ENCODE data around the gene DPP6. TPM values are rescaled to one million over a fixed set of nuclear protein-coding genes. Genes with fewer than 3 reads are reported as not detected.
A peak's percentile ranks its signal among the peaks of the same experiment; 100 is the strongest.

Gene DPP6
- total and polyA plus RNA-seq, 2 experiments from 2014 or later: 0.20 to 0.44 TPM

DNA sequence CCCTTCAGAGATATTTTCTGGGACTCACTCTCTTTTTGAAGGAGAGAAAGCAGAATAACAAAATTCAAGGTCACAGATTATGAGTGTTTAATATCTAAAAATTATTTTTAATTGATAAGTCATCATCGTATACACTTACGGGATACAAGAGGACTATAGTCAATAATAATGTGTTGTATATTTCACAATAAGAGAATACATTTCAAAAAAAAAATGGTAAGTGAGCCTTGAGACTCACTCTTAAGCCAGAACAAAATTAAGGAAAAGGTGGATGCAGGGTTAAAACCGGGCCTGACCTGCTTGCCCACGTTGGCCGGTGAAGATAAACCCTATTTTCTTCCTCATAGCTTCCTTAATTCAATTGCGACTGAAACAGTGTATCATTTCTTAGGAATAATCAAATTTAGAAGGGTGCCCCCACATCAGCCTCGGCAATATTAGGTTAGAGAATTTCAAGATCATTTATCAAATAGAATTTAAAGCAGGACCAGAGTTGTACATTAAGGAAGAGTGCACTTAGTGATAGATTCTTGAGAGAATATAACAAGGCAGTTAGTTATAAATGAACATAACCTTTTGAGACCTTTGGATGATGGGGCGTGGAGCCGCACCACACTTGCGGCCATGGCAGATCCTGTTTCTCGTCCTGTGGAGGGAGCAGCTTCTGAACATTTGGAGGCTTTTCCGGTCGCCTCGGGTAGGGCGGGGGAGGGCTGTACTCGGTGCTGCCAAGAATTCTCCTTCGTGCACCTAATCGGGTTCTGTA, 628.9 kb downstream of the DPP6 start:
- no peaks in the 10 kb centered on the region for H3K36me3 ChIP-seq (replicated peaks; ENCODE audit: insufficient read depth, low read depth)
- no peaks in the 10 kb centered on the region for H4K20me1 ChIP-seq (ENCODE audit: insufficient read depth, poor library complexity, severe bottlenecking)
- no peaks in the 10 kb centered on the region for H3K4me1 ChIP-seq (ENCODE audit: insufficient read depth)
- no peak overlapping the region for H3K4me3 ChIP-seq
- H3K4me2 ChIP-seq: no peak overlapping the region
- 76% methylated on average over 18 of the region's 18 CpGs for WGBS (ENCODE audit: low lambda C conversion rate, missing lambda C conversion rate)
- H3K27me3 ChIP-seq: no peaks in the 10 kb centered on the region
- no peak for TF ChIP-seq EZH2phosphoT487 (IDR thresholded peaks at IDR 0.05; ENCODE audit: low read depth, severe bottlenecking, unreplicated experiment)
- H2AFZ ChIP-seq: no peak overlapping the region
- no peak for DNase-seq (ENCODE audit: low spot score)
- H3K9me2 ChIP-seq (replicated peaks; ENCODE audit: insufficient read depth): no peaks in the 10 kb centered on the region
- H3K79me2 ChIP-seq: no peaks in the 10 kb centered on the region
- H3K9me3 ChIP-seq (ENCODE audit: low read depth): no peaks in the 10 kb centered on the region
- no peak overlapping the region for H3K27ac ChIP-seq

DNA sequence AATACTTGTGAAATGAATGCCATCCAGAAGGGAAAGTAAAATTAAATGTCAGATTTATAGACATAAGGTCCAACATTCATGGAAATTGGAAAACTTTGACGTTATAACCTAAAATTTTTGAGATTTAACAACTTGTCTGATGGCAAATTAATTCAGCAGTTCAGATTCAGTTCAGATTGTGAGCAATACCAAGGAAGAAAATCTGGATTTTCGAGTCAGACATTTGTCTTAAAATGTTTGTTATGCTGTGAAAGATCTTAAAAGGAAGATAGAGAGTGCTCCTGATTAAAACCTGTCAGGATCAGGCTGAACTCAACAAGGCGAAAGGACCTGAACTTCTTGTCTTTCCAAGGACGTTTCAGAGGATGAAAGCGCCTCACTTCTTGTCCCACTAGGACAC, 629.8 kb downstream of the DPP6 start:
- TF ChIP-seq EZH2phosphoT487 (IDR thresholded peaks at IDR 0.05; ENCODE audit: low read depth, severe bottlenecking, unreplicated experiment) (no peak), EZH2 (IDR thresholded peaks at IDR 0.05; ENCODE audit: borderline replicate concordance) (no peak)
- TF ChIP-seq, protein P1, sequence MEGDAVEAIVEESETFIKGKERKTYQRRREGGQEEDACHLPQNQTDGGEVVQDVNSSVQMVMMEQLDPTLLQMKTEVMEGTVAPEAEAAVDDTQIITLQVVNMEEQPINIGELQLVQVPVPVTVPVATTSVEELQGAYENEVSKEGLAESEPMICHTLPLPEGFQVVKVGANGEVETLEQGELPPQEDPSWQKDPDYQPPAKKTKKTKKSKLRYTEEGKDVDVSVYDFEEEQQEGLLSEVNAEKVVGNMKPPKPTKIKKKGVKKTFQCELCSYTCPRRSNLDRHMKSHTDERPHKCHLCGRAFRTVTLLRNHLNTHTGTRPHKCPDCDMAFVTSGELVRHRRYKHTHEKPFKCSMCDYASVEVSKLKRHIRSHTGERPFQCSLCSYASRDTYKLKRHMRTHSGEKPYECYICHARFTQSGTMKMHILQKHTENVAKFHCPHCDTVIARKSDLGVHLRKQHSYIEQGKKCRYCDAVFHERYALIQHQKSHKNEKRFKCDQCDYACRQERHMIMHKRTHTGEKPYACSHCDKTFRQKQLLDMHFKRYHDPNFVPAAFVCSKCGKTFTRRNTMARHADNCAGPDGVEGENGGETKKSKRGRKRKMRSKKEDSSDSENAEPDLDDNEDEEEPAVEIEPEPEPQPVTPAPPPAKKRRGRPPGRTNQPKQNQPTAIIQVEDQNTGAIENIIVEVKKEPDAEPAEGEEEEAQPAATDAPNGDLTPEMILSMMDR (IDR thresholded peaks at IDR 0.05; ENCODE audit: poor library complexity): no peak
- 72% methylated on average over 5 of the region's 5 CpGs for WGBS (ENCODE audit: low lambda C conversion rate, missing lambda C conversion rate)

DNA sequence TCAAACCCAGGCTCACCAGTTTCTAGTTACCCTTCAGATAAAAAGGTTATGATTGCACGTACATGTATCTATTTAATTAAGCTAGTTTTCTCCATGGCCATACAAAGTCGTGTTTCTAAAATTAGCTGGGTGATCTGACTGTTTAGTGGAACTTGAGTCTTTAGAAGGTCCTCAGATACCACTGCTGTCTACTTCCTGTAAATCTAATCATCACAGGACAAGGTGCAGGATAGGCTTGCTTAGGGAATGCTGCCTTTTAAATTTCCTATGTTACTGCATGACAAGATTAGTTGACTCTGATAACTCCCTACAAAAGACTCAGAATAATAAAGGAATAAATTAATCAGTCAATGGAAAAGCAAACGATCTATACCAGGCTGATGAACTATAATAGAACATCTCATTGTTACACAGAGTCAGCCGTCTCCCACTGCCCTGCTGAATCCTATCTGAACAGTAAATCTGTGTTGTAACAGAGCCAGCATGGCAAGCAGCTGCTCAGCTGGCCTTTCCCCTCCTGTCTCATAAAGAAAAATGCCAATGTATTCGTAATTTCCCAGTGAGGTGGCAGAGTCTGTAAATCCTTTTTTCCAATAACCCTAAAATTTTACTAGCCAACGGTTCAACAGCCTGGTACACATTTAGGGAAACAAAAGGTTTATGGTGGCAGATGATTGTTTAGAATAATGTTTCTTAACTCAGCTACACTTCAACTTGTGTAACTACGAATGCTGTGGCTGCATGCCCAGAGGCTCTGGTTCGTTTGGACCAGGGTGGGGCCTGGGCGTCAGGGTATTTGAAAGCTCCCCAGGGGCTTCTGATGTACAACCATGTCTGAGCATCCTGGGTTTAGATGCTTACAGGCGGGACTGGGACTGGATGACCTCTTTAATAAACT, 632.7 kb downstream of the DPP6 start:
- Histone ChIP-seq H3K9me3 (ENCODE audit: low read depth) (no peaks in the 10 kb centered on the region), H3K4me2 (no peak overlapping the region), H3K79me2 (no peaks in the 10 kb centered on the region), H3K4me3 (no peak overlapping the region), H2AFZ (no peak overlapping the region), H3K36me3 (replicated peaks; ENCODE audit: insufficient read depth, low read depth) (no peaks in the 10 kb centered on the region), H3K4me1 (ENCODE audit: insufficient read depth) (no peaks in the 10 kb centered on the region), H3K27me3 (no peaks in the 10 kb centered on the region), H3K9me2 (replicated peaks; ENCODE audit: insufficient read depth) (no peaks in the 10 kb centered on the region), H3K27ac (peak overlapping the region; percentile 6), H4K20me1 (ENCODE audit: insufficient read depth, poor library complexity, severe bottlenecking) (no peaks in the 10 kb centered on the region)
- no peak for DNase-seq (ENCODE audit: low spot score)
- TF ChIP-seq EZH2phosphoT487 (IDR thresholded peaks at IDR 0.05; ENCODE audit: low read depth, severe bottlenecking, unreplicated experiment): no peak
- TF ChIP-seq, protein P1 (IDR thresholded peaks at IDR 0.05; ENCODE audit: poor library complexity): no peak
- no peak for TF ChIP-seq EZH2 (IDR thresholded peaks at IDR 0.05; ENCODE audit: borderline replicate concordance)
- 56% methylated on average over 10 of the region's 10 CpGs for WGBS (ENCODE audit: low lambda C conversion rate, missing lambda C conversion rate)

More for the DNA sequence above, 629.8 kb downstream of the DPP6 start:
- H3K27ac ChIP-seq: no peak overlapping the region
- H3K27me3 ChIP-seq: no peaks in the 10 kb centered on the region
- H3K9me3 ChIP-seq (ENCODE audit: low read depth): no peaks in the 10 kb centered on the region
- H3K4me1 ChIP-seq (ENCODE audit: insufficient read depth): no peaks in the 10 kb centered on the region
- no peak overlapping the region for H3K4me3 ChIP-seq
- H3K36me3 ChIP-seq (replicated peaks; ENCODE audit: insufficient read depth, low read depth): no peaks in the 10 kb centered on the region
- no peaks in the 10 kb centered on the region for H4K20me1 ChIP-seq (ENCODE audit: insufficient read depth, poor library complexity, severe bottlenecking)
- H2AFZ ChIP-seq: no peak overlapping the region
- no peak overlapping the region for H3K4me2 ChIP-seq
- H3K9me2 ChIP-seq (replicated peaks; ENCODE audit: insufficient read depth): no peaks in the 10 kb centered on the region
- no peak for DNase-seq (ENCODE audit: low spot score)
- no peaks in the 10 kb centered on the region for H3K79me2 ChIP-seq

DNA sequence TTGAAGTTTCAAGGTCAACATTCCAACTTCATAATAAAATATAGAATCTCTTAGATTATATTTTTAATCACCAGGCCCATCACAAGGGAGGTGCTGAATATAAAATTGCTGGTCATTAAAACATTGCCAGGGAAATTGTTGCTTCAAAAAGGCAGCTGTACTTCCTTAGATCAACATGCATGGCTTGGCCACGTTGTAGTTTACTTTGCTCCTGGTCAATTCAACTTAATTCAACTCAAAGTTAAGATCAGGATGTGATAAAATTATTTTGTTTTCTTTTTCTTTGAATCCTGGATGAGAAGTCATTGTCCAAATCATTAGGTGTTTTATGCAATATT, 633.3 kb downstream of the DPP6 start:
- Histone ChIP-seq H3K9me2 (replicated peaks; ENCODE audit: insufficient read depth) (no peaks in the 10 kb centered on the region), H3K4me1 (ENCODE audit: insufficient read depth) (no peaks in the 10 kb centered on the region), H3K9me3 (ENCODE audit: low read depth) (no peaks in the 10 kb centered on the region), H3K27ac (no peak overlapping the region), H3K79me2 (no peaks in the 10 kb centered on the region), H3K4me2 (no peak overlapping the region), H3K27me3 (no peaks in the 10 kb centered on the region), H4K20me1 (ENCODE audit: insufficient read depth, poor library complexity, severe bottlenecking) (no peaks in the 10 kb centered on the region), H3K36me3 (replicated peaks; ENCODE audit: insufficient read depth, low read depth) (no peaks in the 10 kb centered on the region), H3K4me3 (no peak overlapping the region), H2AFZ (no peak overlapping the region)
- 60% methylated on average over 1 of the region's 1 CpG for WGBS (ENCODE audit: low lambda C conversion rate, missing lambda C conversion rate)
- TF ChIP-seq EZH2 (IDR thresholded peaks at IDR 0.05; ENCODE audit: borderline replicate concordance) (no peak), EZH2phosphoT487 (IDR thresholded peaks at IDR 0.05; ENCODE audit: low read depth, severe bottlenecking, unreplicated experiment) (no peak)
- TF ChIP-seq, protein P1 (IDR thresholded peaks at IDR 0.05; ENCODE audit: poor library complexity): no peak
- no peak for DNase-seq (ENCODE audit: low spot score)
